ENCODE measurements around the gene MRPS23.

Gene MRPS23

GRCh38 chr17:57830880-57831279, 19.0 kb downstream of the MRPS23 start:
- no peak for TF ChIP-seq ZNF274 (IDR thresholded peaks at IDR 0.05; ENCODE audit: low read depth, low read length)
- H3K4me3 ChIP-seq (ENCODE audit: low read length) = no peak overlapping the region

- H3K4me3 ChIP-seq (ENCODE audit: low read length) = no peak overlapping the region
- no peak for TF ChIP-seq ZNF274 (IDR thresholded peaks at IDR 0.05; ENCODE audit: low read depth, low read length)
Observed at GRCh38 chr17:57823469-57824401, 26.1 kb downstream of the MRPS23 start.

GRCh38 chr17:57819867-57820266, 30.0 kb downstream of the MRPS23 start:
- H3K4me3 ChIP-seq (ENCODE audit: low read length) = no peak overlapping the region
- no peak for TF ChIP-seq ZNF274 (IDR thresholded peaks at IDR 0.05; ENCODE audit: low read depth, low read length)

- H3K4me3 ChIP-seq (ENCODE audit: low read length) = no peak overlapping the region
- TF ChIP-seq ZNF274 (IDR thresholded peaks at IDR 0.05; ENCODE audit: low read depth, low read length) = no peak
Observed at GRCh38 chr17:57819285-57819684, 30.6 kb downstream of the MRPS23 start.

GRCh38 chr17:57818066-57818465, 31.8 kb downstream of the MRPS23 start:
- TF ChIP-seq ZNF274 (IDR thresholded peaks at IDR 0.05; ENCODE audit: low read depth, low read length) = no peak
- no peak overlapping the region for H3K4me3 ChIP-seq (ENCODE audit: low read length)

- no peak overlapping the region for H3K4me3 ChIP-seq (ENCODE audit: low read length)
- no peak for TF ChIP-seq ZNF274 (IDR thresholded peaks at IDR 0.05; ENCODE audit: low read depth, low read length)
Observed at GRCh38 chr17:57817299-57817698, 32.5 kb downstream of the MRPS23 start.

GRCh38 chr17:57814421-57814820, 35.4 kb downstream of the MRPS23 start:
- no peak for TF ChIP-seq ZNF274 (IDR thresholded peaks at IDR 0.05; ENCODE audit: low read depth, low read length)
- no peak overlapping the region for H3K4me3 ChIP-seq (ENCODE audit: low read length)

- no peak for TF ChIP-seq ZNF274 (IDR thresholded peaks at IDR 0.05; ENCODE audit: low read depth, low read length)
- H3K4me3 ChIP-seq (ENCODE audit: low read length) = no peak overlapping the region
Observed at GRCh38 chr17:57811638-57812280, 38.1 kb downstream of the MRPS23 start.

GRCh38 chr17:57810721-57811637, 38.9 kb downstream of the MRPS23 start:
- no peak overlapping the region for H3K4me3 ChIP-seq (ENCODE audit: low read length)
- no peak for TF ChIP-seq ZNF274 (IDR thresholded peaks at IDR 0.05; ENCODE audit: low read depth, low read length)

- no peak for TF ChIP-seq ZNF274 (IDR thresholded peaks at IDR 0.05; ENCODE audit: low read depth, low read length)
- no peak overlapping the region for H3K4me3 ChIP-seq (ENCODE audit: low read length)
Observed at GRCh38 chr17:57809879-57810278, 40.0 kb downstream of the MRPS23 start.

- no peak for TF ChIP-seq ZNF274 (IDR thresholded peaks at IDR 0.05; ENCODE audit: low read depth, low read length)
- no peak overlapping the region for H3K4me3 ChIP-seq (ENCODE audit: low read length)
Observed at GRCh38 chr17:57808882-57809281, 41.0 kb downstream of the MRPS23 start.

GRCh38 chr17:57806167-57806830, 43.5 kb downstream of the MRPS23 start:
- H3K4me3 ChIP-seq (ENCODE audit: low read length) = no peak overlapping the region
- TF ChIP-seq ZNF274 (IDR thresholded peaks at IDR 0.05; ENCODE audit: low read depth, low read length) = no peak

GRCh38 chr17:57803021-57803420, 46.8 kb downstream of the MRPS23 start:
- no peak overlapping the region for H3K4me3 ChIP-seq (ENCODE audit: low read length)
- TF ChIP-seq ZNF274 (IDR thresholded peaks at IDR 0.05; ENCODE audit: low read depth, low read length) = no peak
